ENCODE data around the gene PDXDC1.
"Not testable (repeated sequence)": the region's sequence is repeated elsewhere in the genome, so short reads cannot be mapped to it uniquely, and the experiment has no call there.

The PDXDC1 gene

GRCh38 chr16:15008647-15009046 lies 33.8 kb downstream of the PDXDC1 start:
- in situ Hi-C loops (cut with HindIII; ENCODE audit: low sequenced_read_pairs): not testable (repeated sequence)

GRCh38 chr16:15012941-15013340 lies 38.1 kb downstream of the PDXDC1 start:
- in situ Hi-C loops (cut with HindIII; ENCODE audit: low sequenced_read_pairs): not testable (repeated sequence)

DNA sequence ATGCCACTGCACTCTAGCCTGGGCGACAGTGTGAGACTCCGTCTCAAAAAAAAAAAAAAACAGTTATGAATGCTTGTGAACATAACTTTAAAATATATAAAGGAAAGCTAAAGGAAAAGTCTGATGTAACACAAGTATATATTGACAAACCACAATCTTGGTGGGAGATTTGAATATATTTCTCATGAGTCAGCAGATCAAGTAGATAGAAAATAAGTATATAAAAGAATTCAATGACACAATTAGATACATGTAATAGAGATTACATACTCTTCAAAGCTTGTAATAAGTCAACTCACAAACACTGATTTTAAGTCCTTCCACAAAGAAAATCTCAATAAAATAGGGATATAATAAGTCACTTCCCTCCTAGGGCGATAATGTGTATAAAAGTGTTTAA lies 40.8 kb downstream of the PDXDC1 start:
- in situ Hi-C loops (cut with HindIII; ENCODE audit: low sequenced_read_pairs): not testable (repeated sequence)

DNA sequence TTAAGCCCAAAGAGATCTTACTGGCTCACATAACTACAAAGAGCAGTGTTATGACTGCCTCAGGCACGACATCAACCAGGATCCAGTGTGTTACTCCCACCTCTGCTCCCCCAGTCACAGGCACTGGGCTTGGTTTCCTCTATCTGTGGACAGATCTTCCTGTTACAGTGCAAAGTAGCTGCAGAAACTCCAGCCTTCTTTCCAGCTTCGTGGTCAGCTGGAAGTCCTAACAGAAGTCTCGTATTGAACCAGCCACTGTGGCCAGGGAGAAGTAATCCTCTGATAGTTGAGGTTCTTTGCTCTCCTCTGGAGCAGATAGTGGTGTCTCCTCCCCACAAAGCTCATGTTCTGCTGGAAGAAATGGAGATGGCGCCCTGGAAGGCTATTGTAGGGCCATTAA lies 41.5 kb downstream of the PDXDC1 start:
- in situ Hi-C loops (cut with HindIII; ENCODE audit: low sequenced_read_pairs): not testable (repeated sequence)

DNA sequence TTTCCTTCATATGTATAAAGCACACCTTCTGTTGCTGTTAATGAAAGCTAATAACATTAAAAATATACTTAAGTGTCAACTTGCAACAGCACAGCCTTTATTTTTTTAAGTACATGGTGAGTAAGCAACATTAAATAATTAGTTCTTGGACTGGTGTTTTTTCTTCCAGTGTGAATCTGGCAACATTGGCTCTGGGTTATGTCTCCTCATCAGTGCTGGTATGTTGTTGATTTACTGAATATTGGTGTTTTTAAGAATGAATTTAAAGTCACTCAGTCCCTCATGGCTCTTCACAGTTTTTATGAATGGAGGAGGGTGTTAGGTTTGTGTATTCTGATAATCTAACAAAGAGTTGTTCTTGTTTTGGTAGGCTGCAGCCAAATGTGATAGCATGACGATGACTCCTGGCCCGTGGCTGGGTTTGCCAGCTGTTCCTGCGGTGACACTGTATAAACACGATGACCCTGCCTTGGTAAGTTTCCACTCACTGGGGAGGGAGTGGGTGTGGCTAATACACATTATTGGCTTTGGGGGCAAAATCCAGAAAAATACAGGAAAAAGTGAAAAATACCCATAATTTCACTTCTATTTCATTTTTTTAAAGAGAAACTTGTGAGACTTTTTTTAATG lies 42.2 kb downstream of the PDXDC1 start:
- in situ Hi-C loops (cut with HindIII; ENCODE audit: low sequenced_read_pairs): not testable (repeated sequence)

DNA sequence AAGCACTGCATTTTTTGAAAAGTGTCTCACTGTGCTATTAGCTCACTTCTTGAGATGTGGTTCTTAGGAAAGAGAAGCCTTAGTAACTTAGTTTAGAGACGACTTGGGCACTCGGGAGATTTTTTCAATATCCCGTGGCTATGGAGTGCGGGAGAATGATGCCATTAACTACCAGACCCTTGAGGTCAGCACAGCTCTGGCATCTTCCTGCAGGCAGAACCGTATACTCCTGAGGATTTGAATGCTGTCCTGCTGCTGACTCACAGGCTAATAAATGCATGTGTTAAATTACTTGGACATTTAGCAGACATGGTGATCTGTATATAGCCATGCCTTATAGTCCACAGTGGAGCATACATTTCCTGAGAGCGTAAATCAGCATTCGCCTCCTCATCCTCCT lies 46.6 kb downstream of the PDXDC1 start:
- in situ Hi-C loops (cut with HindIII; ENCODE audit: low sequenced_read_pairs): not testable (repeated sequence)

DNA sequence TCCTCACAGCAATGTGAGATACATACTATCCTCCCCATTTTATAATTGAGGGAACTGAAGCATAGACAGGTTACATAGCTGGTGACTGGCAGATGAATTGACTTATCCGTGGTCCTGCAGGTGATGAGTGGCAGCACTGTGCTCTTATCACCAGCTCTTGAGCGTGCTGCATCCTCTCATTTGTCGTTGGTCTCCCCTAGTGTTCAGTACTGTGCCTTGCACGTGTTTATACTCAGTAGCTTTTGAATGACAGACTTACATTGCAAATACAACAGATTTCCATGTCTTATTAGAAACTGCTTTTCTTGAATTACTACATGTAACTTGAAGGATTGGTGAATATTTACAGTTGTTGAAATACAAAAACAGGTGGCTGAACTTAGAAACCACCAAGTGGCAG lies 47.4 kb downstream of the PDXDC1 start:
- in situ Hi-C loops (cut with HindIII; ENCODE audit: low sequenced_read_pairs): not testable (repeated sequence)

GRCh38 chr16:15023381-15024077 lies 48.7 kb downstream of the PDXDC1 start:
- in situ Hi-C loops (cut with HindIII; ENCODE audit: low sequenced_read_pairs): not testable (repeated sequence)

GRCh38 chr16:15024858-15025199 lies 50.0 kb downstream of the PDXDC1 start:
- in situ Hi-C loops (cut with HindIII; ENCODE audit: low sequenced_read_pairs): not testable (repeated sequence)

GRCh38 chr16:15025234-15025951 lies 50.6 kb downstream of the PDXDC1 start:
- in situ Hi-C loops (cut with HindIII; ENCODE audit: low sequenced_read_pairs): not testable (repeated sequence)

GRCh38 chr16:15027051-15027450 lies 52.2 kb downstream of the PDXDC1 start:
- in situ Hi-C loops (cut with HindIII; ENCODE audit: low sequenced_read_pairs): not testable (repeated sequence)

- in situ Hi-C loops (cut with HindIII; ENCODE audit: low sequenced_read_pairs): not testable (repeated sequence)
Observed at GRCh38 chr16:15027503-15028344, 52.9 kb downstream of the PDXDC1 start.

GRCh38 chr16:15028345-15028715 lies 53.5 kb downstream of the PDXDC1 start:
- in situ Hi-C loops (cut with HindIII; ENCODE audit: low sequenced_read_pairs): not testable (repeated sequence)

- in situ Hi-C loops (cut with HindIII; ENCODE audit: low sequenced_read_pairs): not testable (repeated sequence)
Observed at GRCh38 chr16:15028801-15029698, 54.2 kb downstream of the PDXDC1 start.

DNA sequence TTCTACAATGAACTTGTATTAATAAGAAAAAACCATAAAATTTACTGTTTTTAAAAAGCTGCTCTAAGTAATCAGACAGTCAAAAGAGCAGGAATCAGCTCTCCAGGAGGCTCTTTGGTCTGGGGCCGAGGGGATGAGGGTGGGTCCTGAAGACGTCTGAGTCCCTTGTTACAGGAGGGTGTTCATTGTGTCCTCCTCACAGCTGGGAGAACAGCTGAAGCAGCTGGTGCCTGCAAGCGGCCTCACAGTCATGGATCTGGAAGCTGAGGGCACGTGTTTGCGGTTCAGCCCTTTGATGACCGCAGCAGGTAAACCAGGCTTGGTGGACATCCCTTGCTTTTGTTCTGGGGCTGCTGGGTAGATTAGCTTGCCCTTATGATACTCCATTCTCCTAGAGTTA lies 54.9 kb downstream of the PDXDC1 start:
- in situ Hi-C loops (cut with HindIII; ENCODE audit: low sequenced_read_pairs): not testable (repeated sequence)

- in situ Hi-C loops (cut with HindIII; ENCODE audit: low sequenced_read_pairs): no loop called here
Observed at GRCh38 chr16:15031179-15031578, 56.4 kb downstream of the PDXDC1 start.

- in situ Hi-C loops (cut with HindIII; ENCODE audit: low sequenced_read_pairs): no loop called here
Observed at GRCh38 chr16:15031586-15031985, 56.8 kb downstream of the PDXDC1 start.

DNA sequence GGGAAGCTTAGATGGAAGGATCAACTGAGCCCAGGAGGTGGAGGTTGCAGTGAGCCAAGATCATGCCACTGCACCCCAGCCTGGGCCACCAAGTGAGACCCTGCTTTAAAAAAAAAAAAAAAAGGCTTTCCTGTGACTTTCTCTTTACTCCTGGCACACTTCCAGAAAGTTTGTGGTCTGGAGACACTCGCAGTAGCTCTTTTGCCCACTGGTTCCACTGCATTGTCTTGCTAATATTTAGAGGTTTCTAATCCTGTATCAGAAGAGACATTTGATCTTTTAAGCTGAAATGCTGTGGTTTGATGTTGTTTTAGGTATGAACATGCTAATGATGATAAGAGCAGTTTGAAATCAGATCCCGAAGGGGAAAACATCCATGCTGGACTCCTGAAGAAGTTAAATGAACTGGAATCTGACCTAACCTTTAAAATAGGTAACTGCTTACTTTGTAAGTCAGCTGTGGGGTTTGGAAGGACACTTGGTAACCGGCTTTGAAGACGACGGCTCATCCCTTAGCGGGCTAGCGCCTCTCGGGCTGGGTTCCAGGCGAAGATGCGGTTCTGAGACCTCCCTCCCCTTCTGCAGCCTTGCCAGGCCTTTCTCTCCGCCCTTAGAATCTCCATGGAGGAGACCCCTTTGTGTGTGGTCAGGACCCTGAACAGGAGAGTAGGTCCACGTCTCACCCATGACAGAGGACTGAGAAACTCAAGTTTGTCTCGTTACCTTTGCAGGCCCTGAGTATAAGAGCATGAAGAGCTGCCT lies 57.9 kb downstream of the PDXDC1 start:
- in situ Hi-C loops (cut with HindIII; ENCODE audit: low sequenced_read_pairs): no loop called here

DNA sequence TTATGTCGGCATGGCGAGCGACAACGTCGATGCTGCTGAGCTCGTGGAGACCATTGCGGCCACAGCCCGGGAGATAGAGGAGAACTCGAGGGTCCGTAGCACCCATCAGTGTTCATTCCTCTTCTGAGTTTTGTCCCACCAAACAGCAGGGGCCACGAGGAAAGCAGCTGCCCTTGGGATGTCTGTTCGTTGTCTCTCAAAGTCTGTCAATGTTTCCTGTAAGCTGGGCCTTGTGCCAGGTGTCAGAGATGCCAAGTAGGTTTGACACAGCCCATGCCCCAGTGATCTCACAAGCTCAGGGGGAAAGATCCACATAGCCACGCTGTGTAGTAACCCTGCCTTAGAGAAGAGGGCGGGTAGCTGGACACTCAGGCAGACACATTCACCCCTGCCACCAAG lies 58.5 kb downstream of the PDXDC1 start:
- in situ Hi-C loops (cut with HindIII; ENCODE audit: low sequenced_read_pairs): no loop called here

Data from DLD1 (cell line).